GM12878 (cell line): ENCODE measurements around the gene PDE8B. TPM values are rescaled to one million over a fixed set of nuclear protein-coding genes. Genes with fewer than 3 reads are reported as not detected.

ENCODE experiments used
- ATAC-seq: fragments of 200-7000 bp; cut with Tn5 transposase; 3 replicates; pipeline ENCODE4 v1.9.1; 2020; ENCODE audit warnings: mild to moderate bottlenecking, moderate library complexity
- BruUV-seq: library from RNA; stranded (reverse); fragments of 400-500 nt; replicated peaks from 2 replicates; lab custom pipeline; 2021; lab: Mats Ljungman, UMichigan
- CTCF ChIA-PET: fragments of 300-600 bp; sonication (Branson Sonifier 250); formaldehyde crosslinking; extraction: SDS; loops from one replicate; lab custom pipeline; 2021; ENCODE audit warnings: inconsistent platforms; lab: Yijun Ruan, JAX
- POLR2A ChIA-PET: fragments of 350-600 bp; formaldehyde crosslinking; extraction: SDS; loops from one replicate; lab custom pipeline; 2021; ENCODE audit warnings: inconsistent platforms; lab: Charles Lee
- RAD21 ChIA-PET: fragments of 300-600 bp; sonication (Branson Sonifier 250); formaldehyde crosslinking; loops from one replicate; lab custom pipeline; 2023; ENCODE audit warnings: antibody characterized with exemption; ENCODE audit not compliant: unreplicated experiment; lab: Charles Lee
- SMC1A ChIA-PET: fragments of 300-600 bp; sonication (Branson Sonifier 250); formaldehyde crosslinking; loops from one replicate; lab custom pipeline; 2023; ENCODE audit not compliant: unreplicated experiment, uncharacterized antibody; lab: Charles Lee
- DNase-seq: peaks from one replicate; pipeline ENCODE4 v3.0.0-alpha.2; 2011; ENCODE audit warnings: low read depth, low spot score
- FAIRE-seq: peaks from 3 replicates; lab custom pipeline; 2011; peaks lifted over from hg19 to GRCh38; lab: Jason Lieb, UNC
- H2AFZ ChIP-seq: 2 replicates; pipeline ENCODE4 v1.6.0; 2011; ENCODE audit warnings: low read depth, low read length, control low read depth; ENCODE audit not compliant: control insufficient read depth
- H3K27ac ChIP-seq: 2 replicates; pipeline ENCODE4 v1.5.1; 2011; ENCODE audit warnings: control low read depth; ENCODE audit not compliant: control insufficient read depth, insufficient read depth
- H3K27me3 ChIP-seq, 2 experiments: replicated peaks in 1 of 2; 2 replicates each; pipeline versions ENCODE4 v1.6.0 to v1.6.1; 2011; ENCODE audit warnings: low read length in 1 of 2; ENCODE audit not compliant: control insufficient read depth in 2 of 2, insufficient read depth in 2 of 2
- H3K36me3 ChIP-seq, 2 experiments: 2 replicates each; pipeline ENCODE4 v1.5.1; 2011; ENCODE audit warnings: low read length in 1 of 2; ENCODE audit not compliant: control insufficient read depth in 2 of 2, insufficient read depth in 2 of 2
- H3K4me1 ChIP-seq: 2 replicates; pipeline ENCODE4 v1.6.1; 2011; ENCODE audit warnings: mild to moderate bottlenecking, low read length, moderate library complexity, mixed read lengths; ENCODE audit not compliant: control insufficient read depth, insufficient read depth
- H3K4me2 ChIP-seq: 2 replicates; pipeline ENCODE4 v1.6.0; 2011; ENCODE audit warnings: control low read depth; ENCODE audit not compliant: control insufficient read depth, insufficient read depth
- H3K4me3 ChIP-seq: fragments of 200-600 bp; sonication (generic); 2 replicates; pipeline ENCODE4 v1.5.1; 2016
- H3K79me2 ChIP-seq: 2 replicates; pipeline ENCODE4 v1.6.0; 2011; ENCODE audit warnings: low read length; ENCODE audit not compliant: control insufficient read depth, insufficient read depth
- H3K9ac ChIP-seq: 2 replicates; pipeline ENCODE4 v1.8.0; 2011; ENCODE audit warnings: low read length, control low read depth, mixed read lengths; ENCODE audit not compliant: control insufficient read depth, insufficient read depth
- H3K9me3 ChIP-seq: replicated peaks from 3 replicates; pipeline ENCODE4 v1.5.1; 2011; ENCODE audit warnings: mild to moderate bottlenecking, low read length; ENCODE audit not compliant: control insufficient read depth, insufficient read depth
- H4K20me1 ChIP-seq: 2 replicates; pipeline ENCODE4 v1.6.0; 2011; ENCODE audit not compliant: control insufficient read depth, insufficient read depth
- ASH2L ChIP-seq: fragments of 300-600, 200-600 bp; sonication (generic); IDR thresholded peaks from 2 replicates; pipeline ENCODE4 v1.6.1; 2017; ENCODE audit warnings: low read depth, mild to moderate bottlenecking, borderline replicate concordance
- ATF7 ChIP-seq: fragments of 450-650 bp; IDR thresholded peaks from 2 replicates; pipeline ENCODE4 v1.6.1; 2016; ENCODE audit warnings: low read depth, mild to moderate bottlenecking
- CREB1 ChIP-seq: IDR thresholded peaks from 2 replicates; pipeline ENCODE4 v1.6.1; 2012; ENCODE audit warnings: low read depth, mild to moderate bottlenecking, inconsistent platforms
- DPF2 ChIP-seq: fragments of 450-650 bp; IDR thresholded peaks from 2 replicates; pipeline ENCODE4 v1.6.1; 2017; ENCODE audit warnings: mild to moderate bottlenecking
- EED ChIP-seq: sonication (generic); IDR thresholded peaks from 2 replicates; pipeline ENCODE4 v1.6.1; 2016; ENCODE audit warnings: antibody characterized with exemption, low read depth
- GABPA ChIP-seq: IDR thresholded peaks from 2 replicates; pipeline ENCODE4 v1.6.1; 2014; ENCODE audit warnings: antibody characterized with exemption, low read depth, mild to moderate bottlenecking, inconsistent platforms
- IRF4 ChIP-seq: IDR thresholded peaks from 2 replicates; pipeline ENCODE4 v1.6.1; 2011; ENCODE audit warnings: low read depth, low read length
- JUNB ChIP-seq: IDR thresholded peaks from 2 replicates; pipeline ENCODE4 v1.6.1; 2016; ENCODE audit warnings: antibody characterized with exemption, mild to moderate bottlenecking
- KLF5 ChIP-seq: fragments of 450-650 bp; IDR thresholded peaks from 2 replicates; pipeline ENCODE4 v1.6.1; 2014; ENCODE audit warnings: mild to moderate bottlenecking; ENCODE audit not compliant: partially characterized antibody
- MAX ChIP-seq: IDR thresholded peaks from 2 replicates; pipeline ENCODE4 v1.6.1; 2012; ENCODE audit warnings: low read depth, low read length, improper control_type of control experiment
- NFXL1 ChIP-seq: fragments of 450-650 bp; IDR thresholded peaks from 2 replicates; pipeline ENCODE4 v1.6.1; 2017; ENCODE audit warnings: antibody characterized with exemption, mild to moderate bottlenecking, borderline replicate concordance
- PML ChIP-seq: IDR thresholded peaks from 2 replicates; pipeline ENCODE4 v1.6.1; 2012; ENCODE audit warnings: low read length, inconsistent platforms
- RAD51 ChIP-seq: fragments of 450-650 bp; IDR thresholded peaks from 2 replicates; pipeline ENCODE4 v1.6.1; 2016; ENCODE audit warnings: moderate library complexity, mild to moderate bottlenecking, inconsistent platforms
- SIX5 ChIP-seq: IDR thresholded peaks from 2 replicates; pipeline ENCODE4 v1.6.1; 2011; ENCODE audit warnings: mild to moderate bottlenecking, low read depth, low read length, moderate library complexity; ENCODE audit not compliant: severe bottlenecking
- SMAD1 ChIP-seq: fragments of 450-650 bp; IDR thresholded peaks from 2 replicates; pipeline ENCODE4 v1.6.1; 2018; ENCODE audit warnings: mild to moderate bottlenecking, low read depth; ENCODE audit not compliant: partially characterized antibody
- TAF1 ChIP-seq: IDR thresholded peaks from 2 replicates; pipeline ENCODE4 v1.6.1; 2011; ENCODE audit warnings: mild to moderate bottlenecking, low read depth, low read length, borderline replicate concordance
- WRNIP1 ChIP-seq: IDR thresholded peaks from 2 replicates; pipeline ENCODE4 v1.6.1; 2011; ENCODE audit warnings: low read depth, low read length, improper control_type of control experiment, borderline replicate concordance
- WGBS: methylation state at CpG from one replicate; pipeline ENCODE4 v1.1.6; 2016; ENCODE audit warnings: low lambda C conversion rate; ENCODE audit not compliant: insufficient replicate concordance, insufficient coverage; ENCODE audit errors: missing lambda C conversion rate; 5-methylcytosine and 5-hydroxymethylcytosine counted together
- in situ Hi-C: fragments of 300-500 bp; cut with MboI; formaldehyde crosslinking; loops from 9 replicates; pipeline ENCODE4 v1.14.3; 2018; ENCODE audit warnings: mixed read lengths
- intact Hi-C: fragments of 100-400 bp; cut with micrococcal nuclease; formaldehyde crosslinking; loops from one replicate; pipeline ENCODE4 v1.14.2; 2022; ENCODE audit not compliant: unreplicated experiment
- polyA plus RNA-seq, 11 experiments: library from polyadenylated mRNA; depleted of rRNA in 4 of 11; unstranded in 6 of 11; stranded (reverse) in 5 of 11; fragments of >200 nt; fragmentation: Nextera tagmentation in 4 of 11; fragmentation: Illumina TruSeq in 1 of 11; extraction: Ambion mirVana in 4 of 11; extraction: Trizol in 1 of 11; gene quantifications; 1 replicate in 1 of 11; 2 replicates in 10 of 11; pipeline versions ENCODE4 v1.2.1 to v1.2.3, GENCODE V29; 2011 to 2016; ENCODE audit warnings: inconsistent platforms in 2 of 11, missing spikeins in 2 of 11, low read depth in 1 of 11
- total RNA-seq, 4 experiments: library from RNA; depleted of rRNA in 3 of 4; stranded (reverse); fragments of >200 nt in 3 of 4; fragmentation: Illumina TruSeq in 1 of 4; extraction: Trizol in 1 of 4; gene quantifications; 2 replicates each; pipeline versions ENCODE4 v1.2.1 to v1.2.3, GENCODE V29; 2013 to 2021

PDE8B gene
- total and polyA plus RNA-seq, 10 of the 15 experiments (the other 5 are each of a cell fraction or from before 2014, with no cell fraction given) = 0.03 to 0.44 (median 0.20) TPM; not detected in 3

DNA sequence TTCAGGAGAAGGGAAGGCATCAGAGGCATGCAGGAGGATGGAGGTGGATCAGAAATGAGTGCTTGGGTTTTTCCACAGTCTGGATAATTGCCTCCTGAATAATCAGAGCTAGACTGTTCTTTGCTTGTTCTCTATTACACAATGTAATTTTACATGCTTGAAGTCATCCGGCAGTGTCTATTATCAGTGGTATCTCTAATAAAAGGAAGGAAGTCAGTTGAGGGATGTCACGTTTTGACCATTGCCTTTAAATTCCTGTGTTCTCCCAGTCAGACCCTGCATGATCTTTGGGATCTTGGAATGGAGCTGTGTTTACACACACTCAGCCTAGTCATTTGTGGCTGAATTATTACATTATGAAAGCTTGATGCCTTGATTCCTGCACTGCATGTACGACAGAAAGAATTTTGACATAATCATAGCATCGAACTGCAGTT is 91.0 kb downstream of the PDE8B start:
- SMC1A ChIA-PET = no interaction called here
- CTCF ChIA-PET = no interaction called here
- TF ChIP-seq TAF1 = no peak
- no peak for TF ChIP-seq PML
- no peak for TF ChIP-seq IRF4
- TF ChIP-seq EED = no peak
- TF ChIP-seq SIX5 = no peak
- TF ChIP-seq SMAD1 = no peak
- no peak for TF ChIP-seq DPF2
- TF ChIP-seq CREB1 = no peak
- no peak for TF ChIP-seq NFXL1
- TF ChIP-seq JUNB = no peak
- no peak for TF ChIP-seq GABPA
- no peak for TF ChIP-seq MAX
- no peak for TF ChIP-seq ATF7
- TF ChIP-seq KLF5 = no peak
- no peak for TF ChIP-seq ASH2L
- TF ChIP-seq WRNIP1 = no peak
- TF ChIP-seq RAD51 = no peak
- Histone ChIP-seq H3K36me3 (no peaks in the 10 kb centered on the region), H3K4me3 (no peak overlapping the region), H3K9ac (no peak overlapping the region), H2AFZ (no peak overlapping the region), H3K4me1 (no peaks in the 10 kb centered on the region), H3K9me3 (no peaks in the 10 kb centered on the region), H4K20me1 (no peaks in the 10 kb centered on the region), H3K27ac (no peak overlapping the region), H3K79me2 (no peaks in the 10 kb centered on the region), H3K27me3 (no peaks in the 10 kb centered on the region), H3K4me2 (no peak overlapping the region)
- FAIRE-seq (no peak), ATAC-seq (no peak), DNase-seq (no peak)
- RAD21 ChIA-PET = no interaction called here
- BruUV-seq = no TSS peak
- intact Hi-C loops (no loop called here), in situ Hi-C loops (no loop called here)
- POLR2A ChIA-PET = no interaction called here
- WGBS = 50% methylated on average over 4 of the region's 4 CpGs
